HL-60 (cell line): ENCODE data around the gene ARNT2.

Experiments used
- DNase-seq, 2 experiments: peaks; one replicate each; pipeline ENCODE4 v3.0.0-alpha.2; 2010 to 2020; ENCODE audit warnings: low read depth in 1 of 2, low spot score in 1 of 2
- H3K27ac ChIP-seq: fragments of 250-450 bp; sonication (Bioruptor Pico); replicated peaks from 2 replicates; pipeline ENCODE4 v1.5.1; 2020; ENCODE audit warnings: mild to moderate bottlenecking, moderate library complexity
- H3K27me3 ChIP-seq: fragments of 250-450 bp; sonication (Bioruptor Pico); 2 replicates; pipeline ENCODE4 v1.5.1; 2021; ENCODE audit warnings: mild to moderate bottlenecking, moderate library complexity; ENCODE audit not compliant: insufficient read depth, poor library complexity, severe bottlenecking
- H3K4me3 ChIP-seq: replicated peaks from 2 replicates; pipeline ENCODE4 v1.5.1; 2011; ENCODE audit warnings: mild to moderate bottlenecking, control low read depth, low read length; ENCODE audit not compliant: insufficient read depth
- CTCF ChIP-seq: IDR thresholded peaks from one replicate; pipeline ENCODE4 v1.5.1; 2011; ENCODE audit warnings: low read length, control low read depth, inconsistent platforms; ENCODE audit not compliant: insufficient read depth
- GABPA ChIP-seq: IDR thresholded peaks from 2 replicates; pipeline ENCODE4 v1.6.1; 2012; ENCODE audit warnings: low read depth
- POLR2AphosphoS5 ChIP-seq: IDR thresholded peaks from 2 replicates; pipeline ENCODE4 v1.6.1; 2012; ENCODE audit warnings: low read depth
- REST ChIP-seq: IDR thresholded peaks from 2 replicates; pipeline ENCODE4 v1.6.1; 2012; ENCODE audit warnings: low read depth; ENCODE audit not compliant: insufficient replicate concordance
- SPI1 ChIP-seq: IDR thresholded peaks from 2 replicates; pipeline ENCODE4 v1.6.1; 2012; ENCODE audit warnings: low read depth, mild to moderate bottlenecking, borderline replicate concordance

Gene ARNT2

GRCh38 chr15:80479191-80479590 lies 75.0 kb downstream of the ARNT2 start:
- Histone ChIP-seq H3K27me3 (no peaks in the 10 kb centered on the region), H3K4me3 (no peak overlapping the region), H3K27ac (no peak overlapping the region)
- TF ChIP-seq GABPA, result no peak
- no peak for TF ChIP-seq REST
- no peak for TF ChIP-seq CTCF
- no peak for TF ChIP-seq POLR2AphosphoS5
- no peak for TF ChIP-seq SPI1
- no peak for DNase-seq

- no peak overlapping the region for H3K4me3 ChIP-seq
- DNase-seq, result no peak
- no peak for TF ChIP-seq CTCF
- TF ChIP-seq GABPA, result no peak
- TF ChIP-seq REST, result no peak
- no peak for TF ChIP-seq POLR2AphosphoS5
- no peak for TF ChIP-seq SPI1
- H3K27ac ChIP-seq, result no peak overlapping the region
- no peaks in the 10 kb centered on the region for H3K27me3 ChIP-seq
Measured at GRCh38 chr15:80480171-80480811, 76.1 kb downstream of the ARNT2 start.

- H3K27me3 ChIP-seq, result no peaks in the 10 kb centered on the region
- TF ChIP-seq GABPA, result no peak
- TF ChIP-seq CTCF, result no peak
- TF ChIP-seq SPI1, result no peak
- TF ChIP-seq REST, result no peak
- TF ChIP-seq POLR2AphosphoS5, result no peak
- DNase-seq, result no peak
- H3K4me3 ChIP-seq, result no peak overlapping the region
- no peak overlapping the region for H3K27ac ChIP-seq
Measured at GRCh38 chr15:80480909-80481308, 76.7 kb downstream of the ARNT2 start.
